Measurements from ENCODE around the gene COQ4.
A peak's percentile ranks its signal among the peaks of the same experiment; 100 is the strongest.

COQ4 gene

GRCh38 chr9:128340691-128341434 lies 18.2 kb downstream of the COQ4 start:
- no peak for DNase-seq (ENCODE audit: low read depth, low spot score)

- DNase-seq (ENCODE audit: low read depth, low spot score), result no peak
These were observed 18.8 kb downstream of the COQ4 start for GRCh38 chr9:128341435-128341849.

DNA sequence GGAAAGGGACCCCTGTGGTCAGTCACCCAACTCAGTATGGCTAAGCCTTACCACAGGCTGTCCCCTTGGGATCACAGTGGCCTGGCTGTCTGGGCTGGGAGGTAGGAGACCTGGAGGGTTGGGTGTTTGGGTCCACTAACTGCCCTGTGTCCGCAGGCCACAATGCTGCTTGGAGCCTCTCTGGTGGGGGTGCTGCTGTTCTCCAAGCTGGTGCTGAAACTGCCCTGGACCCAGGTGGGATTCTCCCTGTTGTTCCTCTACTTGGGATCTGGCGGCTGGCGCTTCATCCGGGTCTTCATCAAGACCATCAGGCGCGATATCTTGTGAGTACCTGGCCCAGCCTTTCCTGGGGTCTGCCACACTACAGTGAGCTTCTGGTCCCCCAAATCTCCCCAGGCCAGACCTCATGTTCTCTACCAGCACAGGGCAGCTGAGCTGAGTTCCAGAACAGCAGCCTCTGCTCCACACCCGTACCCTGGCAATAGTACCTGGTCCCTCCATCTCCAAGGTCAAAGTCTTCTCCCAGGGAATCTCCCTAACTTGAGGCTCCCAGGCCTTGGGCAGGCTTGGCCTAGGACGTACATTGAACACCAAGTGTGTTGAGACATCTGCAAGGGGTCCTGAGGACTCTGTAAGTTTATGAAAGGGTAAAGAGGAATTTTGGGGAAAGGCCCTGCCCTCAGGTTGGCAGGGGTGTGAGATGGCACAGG lies 20.5 kb downstream of the COQ4 start:
- no peak for DNase-seq (ENCODE audit: low read depth, low spot score)

- DNase-seq (ENCODE audit: low read depth, low spot score), result no peak
These were observed 21.2 kb downstream of the COQ4 start for GRCh38 chr9:128343855-128344254.

DNA sequence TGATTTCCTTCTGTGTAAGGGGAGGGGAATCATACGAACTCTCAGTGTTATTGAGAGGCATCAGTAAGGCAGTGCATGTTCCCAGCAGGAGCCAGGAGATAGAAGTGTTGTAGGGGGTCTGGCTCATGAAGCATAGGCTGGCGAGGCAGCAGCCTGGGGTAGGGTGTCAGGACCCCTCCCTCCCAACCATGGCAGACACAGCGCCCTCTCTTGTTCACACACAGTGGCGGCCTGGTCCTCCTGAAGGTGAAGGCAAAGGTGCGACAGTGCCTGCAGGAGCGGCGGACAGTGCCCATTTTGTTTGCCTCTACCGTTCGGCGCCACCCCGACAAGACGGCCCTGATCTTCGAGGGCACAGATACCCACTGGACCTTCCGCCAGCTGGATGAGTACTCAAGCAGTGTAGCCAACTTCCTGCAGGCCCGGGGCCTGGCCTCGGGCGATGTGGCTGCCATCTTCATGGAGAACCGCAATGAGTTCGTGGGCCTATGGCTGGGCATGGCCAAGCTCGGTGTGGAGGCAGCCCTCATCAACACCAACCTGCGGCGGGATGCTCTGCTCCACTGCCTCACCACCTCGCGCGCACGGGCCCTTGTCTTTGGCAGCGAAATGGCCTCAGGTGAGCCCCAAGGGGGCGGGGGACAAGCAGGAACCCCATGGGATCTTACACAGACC lies 22.4 kb downstream of the COQ4 start:
- no peak for DNase-seq (ENCODE audit: low read depth, low spot score)

GRCh38 chr9:128349125-128349524 lies 26.5 kb downstream of the COQ4 start:
- no peak for DNase-seq (ENCODE audit: low read depth, low spot score)

- DNase-seq (ENCODE audit: low read depth, low spot score), result no peak
These were observed 27.1 kb downstream of the COQ4 start for GRCh38 chr9:128349772-128350171.

GRCh38 chr9:128355451-128355850 lies 32.8 kb downstream of the COQ4 start:
- DNase-seq (ENCODE audit: low read depth, low spot score), result no peak

GRCh38 chr9:128358090-128358489 lies 35.5 kb downstream of the COQ4 start:
- no peak for DNase-seq (ENCODE audit: low read depth, low spot score)

GRCh38 chr9:128358861-128359260 lies 36.2 kb downstream of the COQ4 start:
- no peak for DNase-seq (ENCODE audit: low read depth, low spot score)

DNA sequence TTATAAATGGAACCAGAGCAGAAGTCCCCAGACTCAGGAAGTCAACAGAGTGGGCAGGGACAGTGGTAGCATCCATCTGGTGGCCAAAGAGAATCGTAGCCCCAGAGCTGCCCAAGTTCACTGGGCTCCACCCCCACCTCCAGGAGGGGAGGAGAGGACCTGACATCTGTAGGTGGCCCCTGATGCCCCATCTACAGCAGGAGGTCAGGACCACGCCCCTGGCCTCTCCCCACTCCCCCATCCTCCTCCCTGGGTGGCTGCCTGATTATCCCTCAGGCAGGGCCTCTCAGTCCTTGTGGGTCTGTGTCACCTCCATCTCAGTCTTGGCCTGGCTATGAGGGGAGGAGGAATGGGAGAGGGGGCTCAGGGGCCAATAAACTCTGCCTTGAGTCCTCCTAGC lies 38.2 kb downstream of the COQ4 start:
- no peak for DNase-seq (ENCODE audit: low read depth, low spot score)

GRCh38 chr9:128361296-128361985 lies 38.8 kb downstream of the COQ4 start:
- DNase-seq (ENCODE audit: low read depth, low spot score), result no peak

- no peak for DNase-seq (ENCODE audit: low read depth, low spot score)
These were observed 39.5 kb downstream of the COQ4 start for GRCh38 chr9:128361986-128362646.

DNA sequence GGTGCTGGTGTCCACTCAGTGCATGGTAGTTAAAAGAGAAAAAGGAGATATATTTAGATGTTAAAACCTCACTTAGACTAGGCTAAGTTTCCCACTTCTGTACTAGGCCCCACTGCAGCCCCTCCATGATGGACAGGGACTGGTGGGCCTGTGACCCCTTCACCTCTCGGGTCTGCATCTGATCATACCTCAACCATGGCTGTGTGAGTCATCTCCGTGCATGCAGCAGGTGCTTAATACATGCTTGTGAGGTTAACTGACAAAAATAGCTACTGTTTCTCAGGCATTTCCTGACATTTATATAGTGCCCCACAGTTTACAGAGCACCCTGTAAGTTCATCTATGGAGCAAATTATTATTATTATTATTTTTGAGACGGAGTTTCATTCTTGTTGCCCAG lies 40.1 kb downstream of the COQ4 start:
- DNase-seq (ENCODE audit: low read depth, low spot score), result no peak

- no peak for DNase-seq (ENCODE audit: low read depth, low spot score)
These were observed 42.9 kb downstream of the COQ4 start for GRCh38 chr9:128365525-128365924.

DNA sequence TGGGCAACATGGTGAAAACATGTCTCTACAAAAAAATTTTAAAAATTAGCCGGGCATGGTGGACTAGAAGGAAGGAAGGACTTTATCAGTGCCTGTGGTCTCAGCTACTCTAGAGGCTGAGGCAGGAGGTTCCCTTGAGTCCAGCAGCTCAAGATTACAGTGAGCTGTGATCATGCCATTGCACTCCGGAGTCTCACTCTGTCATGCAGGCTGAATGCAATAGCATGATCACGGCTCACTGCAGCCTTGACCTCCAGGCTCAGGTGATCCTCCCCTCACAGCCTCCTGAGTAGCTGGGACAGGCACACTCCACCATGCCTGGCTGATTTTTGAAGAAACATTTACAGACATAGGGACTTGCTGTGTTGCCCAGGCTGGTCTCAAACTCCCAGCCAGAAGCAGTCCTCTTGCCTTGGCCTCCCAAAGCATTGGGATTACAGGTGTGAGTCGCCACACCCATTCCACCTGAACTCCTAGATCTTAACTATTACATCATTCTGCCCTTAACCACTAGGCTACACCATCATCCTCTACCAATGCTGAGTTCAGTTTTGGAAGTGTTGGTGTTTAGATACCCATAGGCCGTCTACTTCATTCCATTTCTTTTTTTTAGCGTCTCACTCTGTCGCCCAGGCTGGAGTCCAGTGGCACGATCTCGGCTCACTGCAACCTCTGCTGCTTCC lies 46.5 kb downstream of the COQ4 start:
- no peak for DNase-seq (ENCODE audit: low read depth, low spot score)

DNA sequence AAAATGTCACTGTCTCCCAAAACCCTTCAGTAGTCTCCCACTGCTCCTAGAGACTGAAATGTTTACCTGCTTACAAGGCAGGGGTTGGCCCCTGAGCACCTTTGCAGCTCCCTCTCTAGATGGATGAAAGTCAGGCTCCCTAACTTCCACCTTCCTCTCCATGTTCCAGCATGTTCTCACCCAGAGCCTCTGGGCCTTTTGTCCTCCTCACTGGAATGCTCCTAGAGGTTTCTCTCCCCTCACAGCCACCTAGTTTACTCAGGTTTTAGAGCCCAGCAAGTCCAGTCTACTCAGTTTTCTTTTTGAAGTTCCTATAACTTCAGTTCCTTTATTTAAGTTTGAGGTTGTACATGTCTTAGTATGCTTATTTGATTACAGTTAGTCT lies 47.7 kb downstream of the COQ4 start:
- DNase-seq (ENCODE audit: low read depth, low spot score), result no peak

DNA sequence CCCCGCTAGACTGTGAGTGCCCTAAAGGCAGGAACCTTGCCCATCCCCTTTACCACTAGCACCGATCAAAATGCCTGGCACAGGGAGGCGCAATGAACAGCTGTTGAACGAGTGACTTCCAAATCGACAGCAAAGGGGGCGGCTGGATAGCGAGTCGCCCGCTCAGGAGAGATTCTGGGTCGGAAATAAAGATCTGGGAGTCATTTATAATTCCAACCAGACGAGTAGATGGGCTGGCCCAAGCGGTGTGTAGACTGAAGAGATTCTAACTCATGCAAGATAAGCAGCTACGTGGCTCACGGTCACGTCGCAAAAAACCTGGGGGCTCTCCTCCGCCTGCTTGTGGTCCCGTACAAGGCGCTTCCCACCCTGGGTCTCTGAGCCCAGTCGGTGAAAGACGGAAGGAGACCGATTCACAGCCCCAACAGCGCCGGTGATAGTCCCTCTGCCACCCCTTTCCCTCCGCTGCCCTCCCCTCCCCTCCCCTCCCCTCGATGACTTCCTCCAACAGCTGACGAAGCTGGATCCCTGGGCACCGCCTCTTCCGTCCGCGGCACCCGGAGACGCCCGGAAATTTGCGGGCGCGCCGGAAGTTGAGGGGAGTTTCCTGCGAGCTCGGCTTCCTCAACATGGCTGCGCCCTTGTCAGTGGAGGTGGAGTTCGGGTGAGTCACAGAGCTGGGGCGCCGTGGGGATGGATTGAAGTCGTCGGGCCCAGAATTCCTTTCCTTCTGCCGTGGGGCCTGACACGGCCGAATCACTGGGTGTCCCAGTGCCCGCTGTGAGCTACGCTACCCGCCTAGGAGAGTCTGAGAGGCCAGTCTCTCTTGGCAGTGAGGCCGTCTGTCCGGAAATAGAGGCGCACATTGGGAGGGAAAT lies 48.4 kb downstream of the COQ4 start, which contains the start of gene URM1:
Gene URM1 (plus strand): TSS at position 623 of the 878 bp plus-strand sequence. CDS start 7 bp downstream, at position 630.
- peak; percentile 86 for DNase-seq (ENCODE audit: low read depth, low spot score)

DNA sequence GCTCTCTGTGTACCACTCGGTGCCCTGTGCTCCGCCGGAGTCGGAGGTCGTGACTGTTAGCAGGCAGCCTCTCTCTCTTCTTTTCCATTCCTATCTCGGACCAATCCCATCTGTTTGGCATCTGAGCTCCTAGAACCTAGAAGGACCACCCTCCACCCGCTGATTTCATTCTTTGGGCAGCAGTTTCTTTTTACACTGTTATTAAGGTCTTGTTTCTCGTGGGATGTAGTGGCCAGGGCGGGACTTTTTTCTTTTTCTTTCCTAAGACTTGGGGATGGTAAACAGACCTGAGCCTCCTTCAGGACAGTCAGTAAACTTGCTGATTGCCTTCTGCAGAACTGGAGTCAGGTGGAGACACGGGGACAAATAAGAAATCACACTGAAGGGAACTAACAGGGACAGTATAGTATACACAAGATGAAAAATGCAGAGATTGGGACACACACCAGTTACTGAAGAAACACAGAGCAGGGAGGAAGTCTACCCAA lies 49.0 kb downstream of the COQ4 start:
- DNase-seq (ENCODE audit: low read depth, low spot score), result no peak

DNA sequence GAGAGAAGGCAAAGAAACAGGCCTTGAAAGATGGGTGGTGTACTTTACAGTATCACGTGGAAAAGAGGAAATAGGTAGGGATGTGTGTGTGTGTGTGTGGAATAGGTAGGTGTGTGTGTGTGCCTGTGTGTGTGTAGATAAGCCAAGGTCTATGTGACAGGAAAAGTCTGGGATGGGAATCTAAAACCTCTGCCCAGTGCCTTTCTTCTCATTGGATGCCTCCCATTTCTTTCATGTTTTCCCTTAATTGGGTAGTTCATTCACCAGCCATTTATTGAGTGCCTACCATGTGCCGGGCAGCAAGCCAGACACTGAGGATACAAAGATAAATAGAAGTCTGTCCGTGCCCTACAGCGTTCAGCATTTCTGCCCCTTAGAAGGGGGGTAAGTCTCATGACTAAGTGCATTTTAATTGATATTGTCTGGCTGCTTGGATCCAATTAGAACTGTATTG lies 49.6 kb downstream of the COQ4 start:
- no peak for DNase-seq (ENCODE audit: low read depth, low spot score)
